WI38 (cell line): ENCODE results near the gene KATNB1.

ENCODE experiments used
- H3K4me3 ChIP-seq: 2 replicates; pipeline ENCODE4 v1.5.1; 2011; ENCODE audit warnings: low read depth, mild to moderate bottlenecking, control low read depth, low read length
- CTCF ChIP-seq: IDR thresholded peaks from 2 replicates; pipeline ENCODE4 v1.5.1; 2012; ENCODE audit warnings: low read depth, mild to moderate bottlenecking, control low read depth, low read length

Gene KATNB1

GRCh38 chr16:57803134-57803990 is 67.8 kb downstream of the KATNB1 start:
- TF ChIP-seq CTCF = no peak
- no peak overlapping the region for H3K4me3 ChIP-seq

GRCh38 chr16:57804111-57804837 is 68.7 kb downstream of the KATNB1 start:
- no peak overlapping the region for H3K4me3 ChIP-seq
- TF ChIP-seq CTCF = no peak

GRCh38 chr16:57805176-57805575 is 69.6 kb downstream of the KATNB1 start:
- no peak overlapping the region for H3K4me3 ChIP-seq
- TF ChIP-seq CTCF = no peak
